Osteoblast (primary cell): Measurements from ENCODE around the gene TNK2. TPM values are rescaled to one million over a fixed set of nuclear protein-coding genes. Genes with fewer than 3 reads are reported as not detected.
"Not testable (repeated sequence)": the region's sequence is repeated elsewhere in the genome, so short reads cannot be mapped to it uniquely, and the experiment has no call there.

Source experiments
- DNase-seq: peaks from one replicate; pipeline ENCODE4 v3.0.0; 2011; ENCODE audit warnings: low spot score, mixed read lengths; ENCODE audit not compliant: insufficient read length; ENCODE audit errors: missing footprints
- H2AFZ ChIP-seq: 2 replicates; pipeline ENCODE4 v1.6.0; 2011; ENCODE audit warnings: mild to moderate bottlenecking, low read length
- H3K27ac ChIP-seq: 2 replicates; pipeline ENCODE4 v1.5.1; 2011; ENCODE audit warnings: mild to moderate bottlenecking, low read depth, low read length, moderate library complexity
- H3K27me3 ChIP-seq: 2 replicates; pipeline ENCODE4 v1.6.0; 2012; ENCODE audit warnings: mild to moderate bottlenecking, control low read depth, inconsistent platforms, low read length, moderate library complexity; ENCODE audit not compliant: insufficient read depth
- H3K36me3 ChIP-seq: 2 replicates; pipeline ENCODE4 v1.5.1; 2011; ENCODE audit warnings: mild to moderate bottlenecking, low read length, control low read depth, moderate library complexity; ENCODE audit not compliant: insufficient read depth
- H3K4me1 ChIP-seq: 2 replicates; pipeline ENCODE4 v1.5.1; 2011; ENCODE audit warnings: mild to moderate bottlenecking, low read length, control low read depth, moderate library complexity; ENCODE audit not compliant: insufficient read depth
- H3K4me2 ChIP-seq: 2 replicates; pipeline ENCODE4 v1.6.0; 2011; ENCODE audit warnings: mild to moderate bottlenecking, low read length; ENCODE audit not compliant: insufficient read depth
- H3K4me3 ChIP-seq: fragments of 200-600 bp; sonication (generic); 3 replicates; pipeline ENCODE4 v1.5.1; 2012; ENCODE audit warnings: mild to moderate bottlenecking, low read length, inconsistent platforms; ENCODE audit not compliant: insufficient read depth
- H3K79me2 ChIP-seq: 2 replicates; pipeline ENCODE4 v1.6.0; 2012; ENCODE audit warnings: mild to moderate bottlenecking, low read length, control low read depth, inconsistent platforms; ENCODE audit not compliant: insufficient read depth
- H3K9me3 ChIP-seq: 2 replicates; pipeline ENCODE4 v1.5.1; 2011; ENCODE audit warnings: low read depth, low read length, control low read depth
- H4K20me1 ChIP-seq: 2 replicates; pipeline ENCODE4 v1.6.0; 2012; ENCODE audit warnings: mild to moderate bottlenecking, low read length, control low read depth; ENCODE audit not compliant: insufficient read depth
- total RNA-seq: library from RNA; depleted of rRNA; stranded (reverse); fragments of >200 nt; gene quantifications from 2 replicates; pipeline ENCODE4 v1.2.3, GENCODE V29; 2012
- TF ChIP-seq, protein P1 (sequence below): IDR thresholded peaks from 2 replicates; pipeline ENCODE4 v1.5.1; 2011; ENCODE audit warnings: mild to moderate bottlenecking, low read depth, low read length, moderate library complexity; ENCODE audit errors: extremely low read depth

Gene TNK2
- total RNA-seq, 1 donor: 11.6 TPM

DNA sequence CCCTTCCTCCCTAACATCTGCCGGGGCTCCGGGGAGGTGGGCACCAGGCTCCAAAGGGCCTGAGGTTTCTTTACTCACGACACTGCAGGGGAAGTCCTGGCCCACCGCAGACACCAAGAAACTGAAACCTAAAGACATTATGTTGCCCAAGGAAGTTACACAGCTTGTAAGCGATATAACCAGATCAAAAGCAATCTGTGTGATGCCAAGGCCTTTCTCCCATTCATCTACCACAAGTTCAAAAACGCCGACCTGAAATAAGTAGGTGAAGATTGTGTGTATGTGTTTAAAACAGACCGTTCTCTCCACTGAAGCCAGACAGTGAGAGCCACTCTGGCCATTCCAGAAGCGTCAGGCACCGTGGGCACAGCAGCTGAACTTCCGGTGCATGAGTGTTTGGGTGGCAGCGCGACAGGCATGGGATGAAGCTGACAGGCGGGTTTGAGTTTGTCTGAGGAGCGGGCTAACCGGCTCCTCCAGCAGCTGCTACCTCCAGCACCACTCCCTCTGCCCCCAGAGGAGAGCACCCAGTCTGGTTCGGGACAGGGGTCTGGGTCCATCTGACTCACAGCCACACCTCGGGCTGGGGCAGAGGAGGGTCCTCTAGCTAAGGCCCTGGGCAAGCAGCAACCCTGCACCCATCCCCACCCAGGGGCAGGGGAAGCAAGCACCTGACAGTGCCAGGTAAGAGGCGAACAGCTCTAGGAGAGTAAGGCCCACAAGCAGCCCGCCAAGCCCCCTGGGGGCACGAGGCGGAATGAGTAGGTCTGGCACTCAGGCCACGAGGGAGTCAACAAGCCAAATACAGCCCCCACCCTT, 1.3 kb downstream of the TNK2 start:
- Histone ChIP-seq H2AFZ (peak overlapping the region; percentile 66), H3K4me3 (peak overlapping the region; percentile 71), H3K4me2 (peak overlapping the region; percentile 96), H3K36me3 (no peaks in the 10 kb centered on the region), H3K9me3 (no peaks in the 10 kb centered on the region), H4K20me1 (peaks cover 6% of the 10 kb centered on the region), H3K79me2 (peaks cover 53% of the 10 kb centered on the region), H3K4me1 (peaks cover 27% of the 10 kb centered on the region), H3K27ac (peak overlapping the region; percentile 29), H3K27me3 (no peaks in the 10 kb centered on the region)
- TF ChIP-seq, protein P1, sequence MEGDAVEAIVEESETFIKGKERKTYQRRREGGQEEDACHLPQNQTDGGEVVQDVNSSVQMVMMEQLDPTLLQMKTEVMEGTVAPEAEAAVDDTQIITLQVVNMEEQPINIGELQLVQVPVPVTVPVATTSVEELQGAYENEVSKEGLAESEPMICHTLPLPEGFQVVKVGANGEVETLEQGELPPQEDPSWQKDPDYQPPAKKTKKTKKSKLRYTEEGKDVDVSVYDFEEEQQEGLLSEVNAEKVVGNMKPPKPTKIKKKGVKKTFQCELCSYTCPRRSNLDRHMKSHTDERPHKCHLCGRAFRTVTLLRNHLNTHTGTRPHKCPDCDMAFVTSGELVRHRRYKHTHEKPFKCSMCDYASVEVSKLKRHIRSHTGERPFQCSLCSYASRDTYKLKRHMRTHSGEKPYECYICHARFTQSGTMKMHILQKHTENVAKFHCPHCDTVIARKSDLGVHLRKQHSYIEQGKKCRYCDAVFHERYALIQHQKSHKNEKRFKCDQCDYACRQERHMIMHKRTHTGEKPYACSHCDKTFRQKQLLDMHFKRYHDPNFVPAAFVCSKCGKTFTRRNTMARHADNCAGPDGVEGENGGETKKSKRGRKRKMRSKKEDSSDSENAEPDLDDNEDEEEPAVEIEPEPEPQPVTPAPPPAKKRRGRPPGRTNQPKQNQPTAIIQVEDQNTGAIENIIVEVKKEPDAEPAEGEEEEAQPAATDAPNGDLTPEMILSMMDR: no peak
- DNase-seq: peak; percentile 85

- peaks cover 36% of the 10 kb centered on the region for H3K4me1 ChIP-seq
- H3K27ac ChIP-seq: peak overlapping the region; percentile 46
- no peaks in the 10 kb centered on the region for H3K36me3 ChIP-seq
- H3K27me3 ChIP-seq: no peaks in the 10 kb centered on the region
- peak; percentile 71 for DNase-seq
- TF ChIP-seq, protein P1: no peak
- peak overlapping the region; percentile 96 for H3K4me2 ChIP-seq
- no peaks in the 10 kb centered on the region for H3K9me3 ChIP-seq
- H3K79me2 ChIP-seq: peaks cover 61% of the 10 kb centered on the region
- H3K4me3 ChIP-seq: peak overlapping the region; percentile 71
- peak overlapping the region; percentile 66 for H2AFZ ChIP-seq
- H4K20me1 ChIP-seq: peaks cover 6% of the 10 kb centered on the region
These were observed 2.1 kb downstream of the TNK2 start for GRCh38 chr3:195905970-195906864.

- no peak overlapping the region for H2AFZ ChIP-seq
- TF ChIP-seq, protein P1: no peak
- peaks cover 6% of the 10 kb centered on the region for H4K20me1 ChIP-seq
- no peaks in the 10 kb centered on the region for H3K36me3 ChIP-seq
- H3K27ac ChIP-seq: no peak overlapping the region
- H3K4me3 ChIP-seq: no peak overlapping the region
- no peak overlapping the region for H3K4me2 ChIP-seq
- DNase-seq: no peak
- H3K4me1 ChIP-seq: peaks cover 49% of the 10 kb centered on the region
- H3K79me2 ChIP-seq: peaks cover 79% of the 10 kb centered on the region
- H3K9me3 ChIP-seq: no peaks in the 10 kb centered on the region
- H3K27me3 ChIP-seq: no peaks in the 10 kb centered on the region
These were observed 4.0 kb downstream of the TNK2 start for GRCh38 chr3:195904368-195904767.

- Histone ChIP-seq H3K4me3 (no peak overlapping the region), H3K27me3 (no peaks in the 10 kb centered on the region), H3K79me2 (peaks cover 82% of the 10 kb centered on the region), H3K4me2 (no peak overlapping the region), H3K4me1 (peaks cover 49% of the 10 kb centered on the region), H3K36me3 (no peaks in the 10 kb centered on the region), H2AFZ (no peak overlapping the region), H4K20me1 (peaks cover 6% of the 10 kb centered on the region), H3K27ac (no peak overlapping the region), H3K9me3 (no peaks in the 10 kb centered on the region)
- DNase-seq: no peak
- TF ChIP-seq, protein P1: no peak
These were observed 4.4 kb downstream of the TNK2 start for GRCh38 chr3:195903950-195904290.

- not testable (repeated sequence) for H3K27ac ChIP-seq, DNase-seq, H2AFZ ChIP-seq, H3K27me3 ChIP-seq, H3K36me3 ChIP-seq, H3K9me3 ChIP-seq, H3K4me2 ChIP-seq, H3K4me3 ChIP-seq, H4K20me1 ChIP-seq
- H3K4me1 ChIP-seq: peaks cover 45% of the 10 kb centered on the region
- peaks cover 85% of the 10 kb centered on the region for H3K79me2 ChIP-seq
These were observed 5.7 kb downstream of the TNK2 start for GRCh38 chr3:195902634-195903033.
